Fibroblast of lung (primary cell): ENCODE measurements around the gene DENND1A. TPM values are rescaled to one million over a fixed set of nuclear protein-coding genes. Genes with fewer than 3 reads are reported as not detected.

ENCODE experiments used
- DNase-seq, 2 donors: peaks; one replicate each; pipeline versions ENCODE4 v3.0.0 to v3.0.0-alpha.2; 2010; ENCODE audit warnings: low read depth in 2 of 2
- H2AFZ ChIP-seq: 2 replicates; pipeline ENCODE4 v1.5.1; 2012; ENCODE audit warnings: low read length, control low read depth, inconsistent platforms
- H3K27ac ChIP-seq: 2 replicates; pipeline ENCODE4 v1.5.1; 2011; ENCODE audit warnings: low read length, control low read depth; ENCODE audit not compliant: insufficient read depth
- H3K27me3 ChIP-seq: 2 replicates; pipeline ENCODE4 v1.5.1; 2011; ENCODE audit warnings: mild to moderate bottlenecking, low read length; ENCODE audit not compliant: control insufficient read depth, insufficient read depth
- H3K36me3 ChIP-seq: 2 replicates; pipeline ENCODE4 v1.5.1; 2011; ENCODE audit warnings: low read length; ENCODE audit not compliant: control insufficient read depth, insufficient read depth
- H3K4me1 ChIP-seq: 2 replicates; pipeline ENCODE4 v1.5.1; 2011; ENCODE audit warnings: low read length; ENCODE audit not compliant: control insufficient read depth, insufficient read depth; ENCODE audit errors: extremely low read depth
- H3K4me2 ChIP-seq: 2 replicates; pipeline ENCODE4 v1.5.1; 2011; ENCODE audit warnings: low read length, control low read depth; ENCODE audit not compliant: insufficient read depth; ENCODE audit errors: extremely low read depth
- H3K4me3 ChIP-seq, 4 experiments: fragments of 200-600 bp in 1 of 4; sonication (generic) in 1 of 4; replicated peaks in 1 of 4; 2 replicates each; pipeline ENCODE4 v1.5.1; 2011 to 2016; ENCODE audit warnings: low read length in 4 of 4, low read depth in 3 of 4, mild to moderate bottlenecking in 3 of 4, control low read depth in 2 of 4, inconsistent platforms in 1 of 4, mixed read lengths in 1 of 4; ENCODE audit not compliant: insufficient read depth in 1 of 4; ENCODE audit errors: control extremely low read depth in 1 of 4
- H3K79me2 ChIP-seq: 2 replicates; pipeline ENCODE4 v1.5.1; 2012; ENCODE audit warnings: mild to moderate bottlenecking, low read length, inconsistent platforms; ENCODE audit not compliant: control insufficient read depth, insufficient read depth
- H3K9ac ChIP-seq: 2 replicates; pipeline ENCODE4 v1.5.1; 2011; ENCODE audit warnings: mild to moderate bottlenecking, low read length, control low read depth; ENCODE audit not compliant: insufficient read depth
- H3K9me3 ChIP-seq: 2 replicates; pipeline ENCODE4 v1.5.1; 2012; ENCODE audit warnings: low read depth, low read length; ENCODE audit not compliant: control insufficient read depth, insufficient read depth
- H4K20me1 ChIP-seq: 2 replicates; pipeline ENCODE4 v1.5.1; 2011; ENCODE audit warnings: low read length; ENCODE audit not compliant: control insufficient read depth, insufficient read depth; ENCODE audit errors: extremely low read depth
- EZH2 ChIP-seq: IDR thresholded peaks from 2 replicates; pipeline ENCODE4 v1.5.1; 2012; ENCODE audit warnings: low read length, control low read depth, mild to moderate bottlenecking; ENCODE audit errors: missing control alignments
- polyA plus RNA-seq, 2 donors: library from polyadenylated mRNA; depleted of rRNA in 1 of 2; stranded (reverse) in 1 of 2; unstranded in 1 of 2; fragments of >200 nt; gene quantifications; 2 replicates each; pipeline ENCODE4 v1.2.1, GENCODE V29; 2011 to 2012; ENCODE audit warnings: missing spikeins in 1 of 2
- total RNA-seq: library from RNA; depleted of rRNA; stranded (reverse); fragments of >200 nt; gene quantifications from 2 replicates; pipeline ENCODE4 v1.2.1, GENCODE V29; 2014
- TF ChIP-seq, protein P1 (sequence below), 2 donors: IDR thresholded peaks in 1 of 2; conservative IDR thresholded peaks in 1 of 2; 1 replicate in 1 of 2; 2 replicates in 1 of 2; pipeline ENCODE4 v1.5.1; 2011 to 2012; ENCODE audit warnings: low read length in 2 of 2, control low read depth in 1 of 2, inconsistent platforms in 1 of 2, low read depth in 1 of 2, mild to moderate bottlenecking in 1 of 2

DENND1A gene
- total and polyA plus RNA-seq, 2 donors (not counting 1 experiment from before 2014, with no cell fraction given) = 13.0 to 18.3 TPM

DNA sequence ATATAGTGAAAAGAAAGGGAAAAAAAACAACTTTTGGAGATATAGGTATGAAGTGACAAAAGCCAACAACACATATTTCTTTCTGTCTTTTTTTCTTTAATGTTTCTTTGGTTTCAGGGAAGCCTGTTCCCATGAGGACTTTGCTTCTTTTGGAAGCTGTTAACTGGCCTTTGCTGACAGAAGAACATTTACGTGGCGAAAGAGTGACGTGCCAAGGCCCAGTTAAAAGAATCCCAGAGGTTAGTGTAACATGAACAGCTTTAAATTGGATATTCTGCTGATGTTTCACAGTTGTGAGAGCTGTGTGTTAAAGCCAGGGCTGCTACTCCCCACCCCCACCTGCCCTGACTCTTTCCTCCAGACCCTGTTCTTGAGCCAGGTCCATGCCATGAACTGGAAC lies 298.1 kb downstream of the DENND1A start:
- Histone ChIP-seq H4K20me1 (no peaks in the 10 kb centered on the region), H3K36me3 (no peaks in the 10 kb centered on the region), H3K4me3 (no peak overlapping the region), H3K27me3 (no peaks in the 10 kb centered on the region), H3K9me3 (no peaks in the 10 kb centered on the region), H3K79me2 (no peaks in the 10 kb centered on the region), H3K4me2 (no peak overlapping the region), H2AFZ (no peak overlapping the region), H3K27ac (no peak overlapping the region), H3K4me1 (no peaks in the 10 kb centered on the region), H3K9ac (no peak overlapping the region)
- DNase-seq = no peak
- TF ChIP-seq, protein P1, sequence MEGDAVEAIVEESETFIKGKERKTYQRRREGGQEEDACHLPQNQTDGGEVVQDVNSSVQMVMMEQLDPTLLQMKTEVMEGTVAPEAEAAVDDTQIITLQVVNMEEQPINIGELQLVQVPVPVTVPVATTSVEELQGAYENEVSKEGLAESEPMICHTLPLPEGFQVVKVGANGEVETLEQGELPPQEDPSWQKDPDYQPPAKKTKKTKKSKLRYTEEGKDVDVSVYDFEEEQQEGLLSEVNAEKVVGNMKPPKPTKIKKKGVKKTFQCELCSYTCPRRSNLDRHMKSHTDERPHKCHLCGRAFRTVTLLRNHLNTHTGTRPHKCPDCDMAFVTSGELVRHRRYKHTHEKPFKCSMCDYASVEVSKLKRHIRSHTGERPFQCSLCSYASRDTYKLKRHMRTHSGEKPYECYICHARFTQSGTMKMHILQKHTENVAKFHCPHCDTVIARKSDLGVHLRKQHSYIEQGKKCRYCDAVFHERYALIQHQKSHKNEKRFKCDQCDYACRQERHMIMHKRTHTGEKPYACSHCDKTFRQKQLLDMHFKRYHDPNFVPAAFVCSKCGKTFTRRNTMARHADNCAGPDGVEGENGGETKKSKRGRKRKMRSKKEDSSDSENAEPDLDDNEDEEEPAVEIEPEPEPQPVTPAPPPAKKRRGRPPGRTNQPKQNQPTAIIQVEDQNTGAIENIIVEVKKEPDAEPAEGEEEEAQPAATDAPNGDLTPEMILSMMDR (conservative IDR thresholded peaks at IDR 0.05 in 1 of 2, IDR thresholded peaks at IDR 0.05 in 1 of 2; ENCODE audit: low read depth in 1 of 2, low read length in 2 of 2) = no peak
- no peak for TF ChIP-seq EZH2

DNA sequence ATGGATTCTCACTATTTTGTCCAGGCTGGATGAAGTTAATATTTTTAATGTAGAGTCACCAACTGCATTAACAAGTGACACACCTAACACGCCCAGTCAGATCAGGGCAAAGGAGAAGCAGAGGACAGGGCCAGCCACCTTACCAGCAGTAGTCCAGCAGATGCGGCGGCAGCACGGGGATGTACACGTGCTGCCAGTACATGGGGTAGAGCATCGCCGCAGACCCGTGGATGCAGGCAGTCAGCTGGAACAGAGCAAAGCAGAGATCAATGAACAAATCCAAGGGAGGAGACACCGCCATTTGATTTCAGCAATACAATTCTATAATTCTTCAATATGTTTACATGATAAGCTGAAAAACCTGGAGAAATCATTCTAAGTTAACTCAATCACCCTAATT lies 299.7 kb downstream of the DENND1A start:
- TF ChIP-seq EZH2 = no peak
- TF ChIP-seq, protein P1 (conservative IDR thresholded peaks at IDR 0.05 in 1 of 2, IDR thresholded peaks at IDR 0.05 in 1 of 2; ENCODE audit: low read depth in 1 of 2, low read length in 2 of 2) = no peak
- Histone ChIP-seq H3K9me3 (no peaks in the 10 kb centered on the region), H4K20me1 (no peaks in the 10 kb centered on the region), H3K79me2 (no peaks in the 10 kb centered on the region), H3K9ac (no peak overlapping the region), H3K4me3 (no peak overlapping the region), H2AFZ (no peak overlapping the region), H3K4me1 (no peaks in the 10 kb centered on the region), H3K27me3 (no peaks in the 10 kb centered on the region), H3K27ac (no peak overlapping the region), H3K36me3 (no peaks in the 10 kb centered on the region), H3K4me2 (no peak overlapping the region)
- no peak for DNase-seq

DNA sequence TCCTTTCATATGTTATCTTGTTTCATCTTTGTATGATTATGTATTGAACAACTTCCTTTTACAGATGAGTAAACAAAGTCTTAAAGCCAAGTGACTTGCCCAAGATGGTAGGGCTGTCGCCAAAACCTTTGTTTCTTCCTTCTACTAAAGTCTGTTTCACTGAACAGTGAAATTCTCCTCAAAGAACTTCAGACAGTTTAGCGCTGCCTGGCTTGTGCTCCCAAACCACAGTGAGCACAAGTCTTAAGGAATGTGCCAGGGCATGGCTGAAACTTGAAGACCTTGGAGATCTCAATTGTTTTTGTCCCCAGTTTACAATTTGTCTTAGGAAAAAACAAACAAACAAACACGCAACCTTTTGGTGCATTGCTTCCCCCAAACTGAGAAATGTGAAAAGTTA lies 300.4 kb downstream of the DENND1A start:
- no peaks in the 10 kb centered on the region for H3K36me3 ChIP-seq
- no peaks in the 10 kb centered on the region for H3K4me1 ChIP-seq
- H3K4me3 ChIP-seq = no peak overlapping the region
- no peaks in the 10 kb centered on the region for H4K20me1 ChIP-seq
- H3K79me2 ChIP-seq = no peaks in the 10 kb centered on the region
- H3K27ac ChIP-seq = no peak overlapping the region
- peak in 1 of 2 donors; percentile 36 for DNase-seq
- H3K9me3 ChIP-seq = no peaks in the 10 kb centered on the region
- H3K9ac ChIP-seq = no peak overlapping the region
- no peak overlapping the region for H2AFZ ChIP-seq
- no peak overlapping the region for H3K4me2 ChIP-seq
- TF ChIP-seq EZH2 = no peak
- TF ChIP-seq, protein P1 (conservative IDR thresholded peaks at IDR 0.05 in 1 of 2, IDR thresholded peaks at IDR 0.05 in 1 of 2; ENCODE audit: low read depth in 1 of 2, low read length in 2 of 2) = no peak
- no peaks in the 10 kb centered on the region for H3K27me3 ChIP-seq
